Gastroesophageal sphincter (tissue), 4 donors: ENCODE measurements around the gene ITGAL. TPM values are rescaled to one million over a fixed set of nuclear protein-coding genes. Genes with fewer than 3 reads are reported as not detected.
A peak's percentile ranks its signal among the peaks of the same experiment; 100 is the strongest.

Experiments
- ATAC-seq: fragments of 150-250 bp; one replicate; pipeline ENCODE4 v1.9.1; 2016; ENCODE audit warnings: mild to moderate bottlenecking, moderate library complexity
- H3K27ac ChIP-seq, 4 donors: fragments of 200-600 bp; sonication (generic) in 3 of 4; 1 replicate in 3 of 4; 2 replicates in 1 of 4; pipeline ENCODE4 v1.5.1; 2016 to 2019
- H3K27me3 ChIP-seq: fragments of 200-600 bp; sonication (generic); one replicate; pipeline ENCODE4 v1.5.1; 2019
- H3K36me3 ChIP-seq, 2 donors: fragments of 200-600 bp; sonication (generic); one replicate each; pipeline ENCODE4 v1.5.1; 2019; ENCODE audit warnings: control low read depth in 1 of 2
- H3K4me1 ChIP-seq, 3 donors: fragments of 200-600 bp; sonication (generic); 1 replicate in 2 of 3; 2 replicates in 1 of 3; pipeline ENCODE4 v1.5.1; 2016 to 2019; ENCODE audit warnings: control low read depth in 2 of 3
- H3K4me3 ChIP-seq, 2 donors: fragments of 200-600 bp; sonication (generic); one replicate each; pipeline ENCODE4 v1.5.1; 2019; ENCODE audit warnings: mild to moderate bottlenecking in 1 of 2, moderate library complexity in 1 of 2
- H3K9me3 ChIP-seq, 3 donors: fragments of 200-600 bp; sonication (generic); one replicate each; pipeline ENCODE4 v1.5.1; 2017 to 2019; ENCODE audit warnings: control low read depth in 2 of 3
- EP300 ChIP-seq: sonication (generic); formaldehyde crosslinking; IDR thresholded peaks from one replicate; pipeline ENCODE4 v1.6.1; 2017; ENCODE audit warnings: antibody characterized with exemption, mild to moderate bottlenecking
- POLR2A ChIP-seq, 2 donors: fragments of 450-650 bp; IDR thresholded peaks; one replicate each; pipeline ENCODE4 v1.6.1; 2017; ENCODE audit warnings: antibody characterized with exemption in 2 of 2, mild to moderate bottlenecking in 2 of 2, moderate library complexity in 1 of 2
- POLR2AphosphoS5 ChIP-seq: sonication (generic); formaldehyde crosslinking; IDR thresholded peaks from one replicate; pipeline ENCODE4 v1.6.1; 2017; ENCODE audit warnings: antibody characterized with exemption
- WGBS, 2 donors: methylation state at CpG; one replicate each; pipeline ENCODE4 v1.1.5; 2018; ENCODE audit warnings: low coverage in 1 of 2; 5-methylcytosine and 5-hydroxymethylcytosine counted together
- total RNA-seq, 4 donors: library from RNA; depleted of rRNA; stranded (reverse); fragments of >200 nt; gene quantifications; one replicate each; pipeline ENCODE4 v1.1.0, GENCODE V29; 2016
- TF ChIP-seq, protein P1 (sequence below), 4 experiments: fragments of 200-600 bp in 2 of 4; fragments of 450-650 bp in 2 of 4; sonication (generic) in 1 of 4; IDR thresholded peaks; one replicate each; pipeline ENCODE4 v1.5.1; 2017 to 2019; ENCODE audit warnings: antibody characterized with exemption in 4 of 4, mild to moderate bottlenecking in 2 of 4, moderate library complexity in 2 of 4

ITGAL gene
- total RNA-seq, 4 donors from 2014 or later = 0.30 to 4.2 (median 0.97) TPM

DNA sequence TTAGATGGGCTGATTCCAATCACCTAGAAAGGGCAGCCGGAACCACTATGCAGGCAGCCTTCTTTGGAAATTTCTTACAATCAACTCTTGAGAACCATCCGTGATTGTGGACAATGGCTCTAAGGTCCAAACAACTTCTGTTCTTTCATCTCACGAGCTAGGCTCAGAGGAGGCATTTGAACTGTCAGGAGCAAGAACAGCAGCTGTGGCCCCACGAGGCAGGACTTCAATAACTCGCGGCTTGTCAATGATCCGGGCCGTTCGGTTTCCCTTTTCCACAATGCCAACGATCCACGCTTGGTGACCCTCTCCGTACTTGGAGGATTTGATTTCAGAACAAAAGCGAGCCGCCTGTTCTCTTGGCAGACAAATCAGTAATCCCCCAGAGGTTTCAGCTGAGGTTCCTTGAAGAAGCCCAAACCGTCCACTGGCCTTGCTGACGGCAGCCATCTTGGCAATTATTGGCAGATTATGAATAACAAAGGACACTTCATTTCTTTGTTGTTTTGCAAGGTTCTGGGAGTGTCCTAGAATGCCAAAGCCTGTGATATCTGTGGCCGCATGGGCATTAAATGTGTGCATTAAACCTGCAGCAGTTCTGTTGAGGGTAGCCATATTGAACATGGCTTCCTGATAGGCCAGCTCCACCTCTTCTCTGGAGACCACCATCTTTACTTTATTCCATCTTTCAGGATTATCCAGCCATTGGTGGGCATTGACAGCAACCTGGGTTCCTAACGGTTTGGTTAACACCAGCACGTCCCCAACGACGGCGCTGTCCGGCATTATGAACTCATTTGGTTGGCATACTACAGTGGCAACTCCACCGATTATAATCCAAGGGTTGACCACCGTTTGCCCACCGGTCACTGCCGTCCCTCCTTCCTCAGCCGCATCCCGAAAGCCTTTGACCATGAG lies 28.1 kb upstream of the ITGAL start:
- no peak for ATAC-seq
- H3K4me3 ChIP-seq = peak overlapping the region; percentile 86 to 94
- peak overlapping the region in 3 of 4 donors; percentile 97 to 98 (median 98) for H3K27ac ChIP-seq
- H3K27me3 ChIP-seq = no peaks in the 10 kb centered on the region
- 89 to 96% methylated on average over 10 to 21 of the region's 29 CpGs for WGBS, 2 donors
- no peaks in the 10 kb centered on the region for H3K9me3 ChIP-seq
- H3K4me1 ChIP-seq = peaks cover 0 to 31% (median 5%) of the 10 kb centered on the region in 3 donors
- H3K36me3 ChIP-seq = peaks cover 0 to 21% of the 10 kb centered on the region in 2 donors
- TF ChIP-seq POLR2AphosphoS5 = no peak

DNA sequence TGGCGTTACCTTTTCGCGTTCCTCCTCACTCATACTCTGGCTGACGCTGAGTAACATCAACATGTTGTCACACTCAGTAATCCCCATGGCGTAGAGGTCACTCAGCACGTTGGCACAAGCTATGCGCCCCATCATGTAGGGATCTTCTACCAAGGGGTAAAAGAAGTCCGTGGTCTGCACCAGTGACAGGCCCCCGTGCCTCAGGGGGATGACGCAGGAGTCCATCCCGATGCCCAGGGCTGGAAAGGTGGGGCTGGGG lies 27.5 kb upstream of the ITGAL start:
- ATAC-seq = no peak
- no peak for TF ChIP-seq POLR2AphosphoS5
- no peak for TF ChIP-seq EP300
- TF ChIP-seq, protein P1, sequence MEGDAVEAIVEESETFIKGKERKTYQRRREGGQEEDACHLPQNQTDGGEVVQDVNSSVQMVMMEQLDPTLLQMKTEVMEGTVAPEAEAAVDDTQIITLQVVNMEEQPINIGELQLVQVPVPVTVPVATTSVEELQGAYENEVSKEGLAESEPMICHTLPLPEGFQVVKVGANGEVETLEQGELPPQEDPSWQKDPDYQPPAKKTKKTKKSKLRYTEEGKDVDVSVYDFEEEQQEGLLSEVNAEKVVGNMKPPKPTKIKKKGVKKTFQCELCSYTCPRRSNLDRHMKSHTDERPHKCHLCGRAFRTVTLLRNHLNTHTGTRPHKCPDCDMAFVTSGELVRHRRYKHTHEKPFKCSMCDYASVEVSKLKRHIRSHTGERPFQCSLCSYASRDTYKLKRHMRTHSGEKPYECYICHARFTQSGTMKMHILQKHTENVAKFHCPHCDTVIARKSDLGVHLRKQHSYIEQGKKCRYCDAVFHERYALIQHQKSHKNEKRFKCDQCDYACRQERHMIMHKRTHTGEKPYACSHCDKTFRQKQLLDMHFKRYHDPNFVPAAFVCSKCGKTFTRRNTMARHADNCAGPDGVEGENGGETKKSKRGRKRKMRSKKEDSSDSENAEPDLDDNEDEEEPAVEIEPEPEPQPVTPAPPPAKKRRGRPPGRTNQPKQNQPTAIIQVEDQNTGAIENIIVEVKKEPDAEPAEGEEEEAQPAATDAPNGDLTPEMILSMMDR (IDR thresholded peaks at IDR 0.05) = no peak
- no peak for TF ChIP-seq POLR2A (IDR thresholded peaks at IDR 0.05)
- WGBS, 2 donors = no CpG with 5 or more reads among the region's 11 CpGs
- peak overlapping the region; percentile 86 to 94 for H3K4me3 ChIP-seq
- H3K27ac ChIP-seq = peak overlapping the region; percentile 92 to 98 (median 98)
- no peaks in the 10 kb centered on the region for H3K27me3 ChIP-seq
- H3K9me3 ChIP-seq = no peaks in the 10 kb centered on the region
- H3K4me1 ChIP-seq = peaks cover 0 to 31% (median 5%) of the 10 kb centered on the region in 3 donors
- H3K36me3 ChIP-seq = peaks cover 0 to 21% of the 10 kb centered on the region in 2 donors

DNA sequence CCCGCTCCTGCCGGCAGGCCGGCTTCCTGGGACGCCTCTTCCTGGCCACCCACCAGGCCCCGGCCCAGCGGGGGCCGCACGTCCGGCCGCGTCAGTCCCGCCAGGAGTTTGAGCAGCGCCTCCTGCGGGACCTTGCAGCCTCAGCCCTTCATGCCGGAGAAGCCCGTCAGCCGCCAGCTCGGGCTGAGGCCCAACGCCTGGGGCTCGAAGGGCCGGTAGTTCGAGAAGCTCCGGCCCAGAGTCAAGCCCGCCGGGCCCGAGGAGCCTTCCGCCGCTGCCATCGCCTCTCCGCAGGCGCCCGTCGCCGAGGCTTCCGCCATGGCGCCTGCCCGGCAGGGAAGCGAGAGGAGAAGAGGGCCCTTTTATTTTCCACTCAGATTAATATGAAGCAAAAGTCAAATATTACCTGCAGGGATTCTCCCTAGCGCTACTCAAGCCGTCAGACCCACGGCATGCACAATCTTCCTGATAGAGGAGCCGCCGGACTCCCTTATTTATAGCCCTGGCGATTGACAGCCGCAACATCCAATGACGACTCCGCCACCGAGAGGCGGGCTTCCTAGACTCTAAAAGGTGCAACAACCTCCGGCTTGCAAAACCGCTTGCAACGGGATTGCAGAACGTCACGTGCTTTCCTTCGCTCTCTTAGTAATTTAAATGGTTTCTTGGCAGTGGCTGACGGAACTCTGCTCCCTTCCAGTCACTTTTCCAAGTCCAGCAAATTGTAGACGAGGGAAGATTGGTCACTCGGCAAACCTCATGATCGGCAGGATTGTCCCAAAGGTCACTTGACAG lies 26.9 kb upstream of the ITGAL start, which contains the start of gene SEPHS2:
TSS of gene SEPHS2 (minus strand) at position 467 of the 795 bp plus-strand sequence. CDS start at position 320, 147 bp downstream.
- TF ChIP-seq, protein P1 (IDR thresholded peaks at IDR 0.05) = peak in 3 of 4 experiments; percentile 39 to 71 (median 59)
- TF ChIP-seq POLR2A (IDR thresholded peaks at IDR 0.05) (peak; percentile 60 to 72), EP300 (no peak), POLR2AphosphoS5 (peak; percentile 87)
- peak; percentile 98 for ATAC-seq
- WGBS, 2 donors = 0% methylated on average over 4 of the region's 59 CpGs
- Histone ChIP-seq H3K36me3 (peaks cover 0 to 21% of the 10 kb centered on the region in 2 donors), H3K27ac (peak within 1 kb of the TSS; percentile 92 to 98 (median 98)), H3K4me1 (peaks cover 0 to 31% (median 5%) of the 10 kb centered on the region in 3 donors), H3K4me3 (peak within 1 kb of the TSS; percentile 86 to 94), H3K27me3 (no peaks in the 10 kb centered on the region), H3K9me3 (no peaks in the 10 kb centered on the region)

DNA sequence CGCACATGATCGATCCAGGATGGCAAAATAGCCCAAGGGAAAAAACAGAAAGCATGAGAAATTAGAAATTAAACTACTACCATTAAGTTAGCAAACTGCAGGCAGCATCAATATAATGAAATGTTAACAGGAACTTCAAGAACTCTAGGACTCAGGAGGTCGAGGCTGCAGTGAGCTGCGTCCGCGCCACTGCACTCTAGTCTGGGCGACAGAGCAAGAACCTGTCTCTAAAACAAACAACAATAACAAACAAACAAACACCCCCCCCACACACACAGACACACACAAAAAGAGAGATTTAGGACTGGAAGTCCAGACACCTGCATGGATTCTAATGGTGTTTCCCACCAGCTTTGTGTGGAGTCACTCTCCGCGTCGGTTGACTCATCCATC lies 26.3 kb upstream of the ITGAL start:
- WGBS, 2 donors = 62 to 72% methylated on average over 9 to 10 of the region's 10 CpGs
- Histone ChIP-seq H3K36me3 (peaks cover 0 to 21% of the 10 kb centered on the region in 2 donors), H3K4me3 (peak overlapping the region; percentile 86 to 94), H3K27ac (peak overlapping the region; percentile 92 to 98 (median 98)), H3K9me3 (no peaks in the 10 kb centered on the region), H3K27me3 (no peaks in the 10 kb centered on the region), H3K4me1 (peaks cover 0 to 31% (median 5%) of the 10 kb centered on the region in 3 donors)
- TF ChIP-seq POLR2A (IDR thresholded peaks at IDR 0.05) (no peak), POLR2AphosphoS5 (no peak), EP300 (no peak)
- TF ChIP-seq, protein P1 (IDR thresholded peaks at IDR 0.05) = no peak
- ATAC-seq = no peak

DNA sequence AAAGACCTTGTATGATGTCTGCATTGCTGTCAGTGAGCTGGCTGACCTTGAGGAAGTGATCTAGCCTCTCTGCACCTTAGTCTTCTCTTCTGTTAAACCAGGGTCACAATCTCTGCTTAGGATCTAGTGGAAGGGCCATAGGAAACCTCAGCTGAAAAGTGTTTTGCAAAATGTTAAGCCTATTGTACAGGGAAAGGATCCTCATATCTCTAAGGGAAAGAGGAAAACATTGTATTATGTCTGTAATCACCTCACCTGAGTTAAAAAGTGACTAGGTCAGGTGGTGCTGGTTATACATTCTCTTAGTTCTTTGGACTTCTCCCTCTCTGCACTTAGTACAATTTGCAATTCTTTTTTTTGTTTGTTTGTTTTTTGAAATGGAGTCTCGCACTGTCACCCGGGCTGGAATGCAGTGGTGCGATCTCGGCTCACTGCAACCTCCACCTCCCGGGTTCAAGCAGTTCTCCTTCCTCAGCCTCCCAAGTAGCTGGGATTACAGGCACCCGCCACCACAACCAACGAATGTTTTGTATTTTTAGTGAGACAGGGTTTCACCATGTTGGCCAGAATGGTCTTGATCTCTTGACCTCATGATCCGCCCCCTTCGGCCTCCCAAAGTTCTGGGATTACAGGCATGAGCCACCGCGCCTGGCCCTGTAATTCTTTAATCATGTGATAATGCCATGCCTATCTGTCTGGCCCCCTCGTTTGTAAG lies 24.9 kb upstream of the ITGAL start:
- 87 to 90% methylated on average over 5 to 9 of the region's 12 CpGs for WGBS, 2 donors
- H3K4me1 ChIP-seq = peaks cover 0 to 31% (median 5%) of the 10 kb centered on the region in 3 donors
- no peak overlapping the region for H3K27ac ChIP-seq
- no peak for TF ChIP-seq EP300
- no peak for TF ChIP-seq POLR2A (IDR thresholded peaks at IDR 0.05)
- TF ChIP-seq, protein P1 (IDR thresholded peaks at IDR 0.05) = no peak
- TF ChIP-seq POLR2AphosphoS5 = no peak
- peaks cover 0 to 17% of the 10 kb centered on the region in 2 donors for H3K36me3 ChIP-seq
- H3K27me3 ChIP-seq = no peaks in the 10 kb centered on the region
- no peak for ATAC-seq
- no peaks in the 10 kb centered on the region for H3K9me3 ChIP-seq
- H3K4me3 ChIP-seq = no peak overlapping the region
